ENCODE measurements around the gene TMPRSS11B. TPM values are rescaled to one million over a fixed set of nuclear protein-coding genes. Genes with fewer than 3 reads are reported as not detected.

TMPRSS11B gene
- total and polyA plus RNA-seq, 2 donors (not counting 3 experiments of a cell fraction or from before 2014, with no cell fraction given), result not detected

GRCh38 chr4:68267433-68267944 is 22.0 kb upstream of the TMPRSS11B start:
- Histone ChIP-seq H3K4me3 (replicated peaks in 1 of 3; ENCODE audit: insufficient read depth in 1 of 3, low read depth in 1 of 3, low read length in 3 of 3) (no peak overlapping the region), H3K9me1 (replicated peaks; ENCODE audit: control insufficient read depth, extremely low read depth, insufficient read depth, low read length) (no peaks in the 10 kb centered on the region), H3K4me2 (ENCODE audit: insufficient read depth, low read length) (no peak overlapping the region), H3K4me1 (ENCODE audit: control insufficient read depth, extremely low read depth, insufficient read depth, low read length) (no peaks in the 10 kb centered on the region), H3K27ac (ENCODE audit: insufficient read depth, low read depth, low read length) (no peak overlapping the region), H3K36me3 (ENCODE audit: control insufficient read depth in 2 of 2, extremely low read depth in 1 of 2, insufficient read depth in 2 of 2, low read length in 2 of 2) (no peaks in the 10 kb centered on the region), H2AFZ (ENCODE audit: low read depth, low read length) (no peak overlapping the region), H4K20me1 (replicated peaks; ENCODE audit: control insufficient read depth, extremely low read depth, insufficient read depth, low read length) (no peaks in the 10 kb centered on the region), H3K27me3 (ENCODE audit: control insufficient read depth in 2 of 2, insufficient read depth in 2 of 2, low read length in 2 of 2) (peaks cover 2 to 3% of the 10 kb centered on the region in 2 experiments), H3K9ac (replicated peaks; ENCODE audit: extremely low read depth, insufficient read depth, low read length) (no peak overlapping the region), H3K9me3 (replicated peaks; ENCODE audit: control insufficient read depth, insufficient read depth, low read length) (no peaks in the 10 kb centered on the region), H3K79me2 (ENCODE audit: control insufficient read depth, insufficient read depth, low read length) (no peaks in the 10 kb centered on the region)
- ChIA-PET POLR2A (no interaction called here), CTCF (interaction anchor here (2.4 kb wide), 1 partner anchor 109 kb away, joined by 8 read pairs; no protein-coding TSS in a partner anchor)
- intact Hi-C loops (cut with micrococcal nuclease) (no loop called here), dilution Hi-C loops (cut with MboI; ENCODE audit: extremely low pct_ligation_motif_present, low sequenced_read_pairs) (no loop called here)
- TF ChIP-seq EZH2 (IDR thresholded peaks at IDR 0.05; ENCODE audit: borderline replicate concordance, low read depth, low read length, severe bottlenecking) (no peak), FOS (IDR thresholded peaks at IDR 0.05; ENCODE audit: borderline replicate concordance, insufficient read depth, low read length) (no peak), MYC (IDR thresholded peaks at IDR 0.05; ENCODE audit: low read depth, low read length) (no peak), JUN (IDR thresholded peaks at IDR 0.05; ENCODE audit: borderline replicate concordance, insufficient read depth, insufficient read length, low read depth) (no peak), POLR2A (IDR thresholded peaks at IDR 0.05; ENCODE audit: low read depth, low read length) (no peak), CTCF (IDR thresholded peaks at IDR 0.05; ENCODE audit: extremely low read depth in 1 of 2, insufficient read depth in 1 of 2, low read depth in 1 of 2, low read length in 2 of 2) (no peak)
- no peak for FAIRE-seq
- BruUV-seq (replicated peaks), result no TSS peak
- no peak for DNase-seq (ENCODE audit: low read depth, low spot score)

All from endothelial cell of umbilical vein (primary cell).